DLD1 (cell line): ENCODE measurements around the gene TRIM37.
"Not testable (repeated sequence)": the region's sequence is repeated elsewhere in the genome, so short reads cannot be mapped to it uniquely, and the experiment has no call there.

ENCODE experiments used
- in situ Hi-C: cut with HindIII; loops from 2 replicates; pipeline ENCODE4 v1.10.0; 2017; ENCODE audit warnings: low sequenced_read_pairs

Gene TRIM37

GRCh38 chr17:59110973-59111372, 4.3 kb upstream of the TRIM37 start:
- in situ Hi-C loops: no loop called here

- in situ Hi-C loops: no loop called here
Observed at GRCh38 chr17:59108400-59109102, 1.9 kb upstream of the TRIM37 start.

- in situ Hi-C loops: no loop called here
Observed at GRCh38 chr17:59107306-59107670, 608 bp upstream of the TRIM37 start.

GRCh38 chr17:59105852-59106462, 723 bp downstream of the TRIM37 start:
- in situ Hi-C loops: no loop called here

- in situ Hi-C loops: no loop called here
Observed at GRCh38 chr17:59101178-59101577, 5.5 kb downstream of the TRIM37 start.

- in situ Hi-C loops: no loop called here
Observed at GRCh38 chr17:59097876-59098275, 8.8 kb downstream of the TRIM37 start.

- in situ Hi-C loops: no loop called here
Observed at GRCh38 chr17:59094861-59095530, 11.7 kb downstream of the TRIM37 start.

- in situ Hi-C loops: no loop called here
Observed at GRCh38 chr17:59093702-59094231, 12.9 kb downstream of the TRIM37 start.

GRCh38 chr17:59093145-59093701, 13.5 kb downstream of the TRIM37 start:
- in situ Hi-C loops: no loop called here

GRCh38 chr17:59090593-59090992, 16.1 kb downstream of the TRIM37 start:
- in situ Hi-C loops: not testable (repeated sequence)

GRCh38 chr17:59084154-59084553, 22.5 kb downstream of the TRIM37 start:
- in situ Hi-C loops: no loop called here

GRCh38 chr17:59074494-59074893, 32.2 kb downstream of the TRIM37 start:
- in situ Hi-C loops: no loop called here

- in situ Hi-C loops: no loop called here
Observed at GRCh38 chr17:59073972-59074371, 32.7 kb downstream of the TRIM37 start.

GRCh38 chr17:59069856-59070255, 36.8 kb downstream of the TRIM37 start:
- in situ Hi-C loops: no loop called here

GRCh38 chr17:59067756-59068155, 38.9 kb downstream of the TRIM37 start:
- in situ Hi-C loops: no loop called here

- in situ Hi-C loops: no loop called here
Observed at GRCh38 chr17:59067340-59067739, 39.3 kb downstream of the TRIM37 start.

- in situ Hi-C loops: no loop called here
Observed at GRCh38 chr17:59062509-59062908, 44.2 kb downstream of the TRIM37 start.

GRCh38 chr17:59056857-59057256, 49.8 kb downstream of the TRIM37 start:
- in situ Hi-C loops: no loop called here

GRCh38 chr17:59049798-59050197, 56.9 kb downstream of the TRIM37 start:
- in situ Hi-C loops: no loop called here

- in situ Hi-C loops: no loop called here
Observed at GRCh38 chr17:59047616-59048015, 59.1 kb downstream of the TRIM37 start.

GRCh38 chr17:59046192-59046591, 60.5 kb downstream of the TRIM37 start:
- in situ Hi-C loops: no loop called here

- in situ Hi-C loops: no loop called here
Observed at GRCh38 chr17:59038734-59039133, 67.9 kb downstream of the TRIM37 start.
